Esophagus squamous epithelium (tissue), 5 donors: ENCODE measurements around the gene MPND. TPM values are rescaled to one million over a fixed set of nuclear protein-coding genes. Genes with fewer than 3 reads are reported as not detected.

Experiments used
- DNase-seq: peaks from one replicate; lab custom pipeline; 2025; lab: John Stamatoyannopoulos, UW
- H3K27ac ChIP-seq, 4 donors: fragments of 200-600 bp; sonication (generic); one replicate each; pipeline ENCODE4 v1.5.1; 2016 to 2019; ENCODE audit warnings: mild to moderate bottlenecking in 1 of 4
- H3K27me3 ChIP-seq, 4 donors: fragments of 200-600 bp; sonication (generic); 1 replicate in 3 of 4; 2 replicates in 1 of 4; pipeline versions ENCODE4 v1.5.1 to v1.6.0; 2017 to 2021; ENCODE audit warnings: antibody characterized with exemption in 1 of 4
- H3K36me3 ChIP-seq, 3 donors: fragments of 200-600 bp; sonication (generic); one replicate each; pipeline ENCODE4 v1.5.1; 2016 to 2019
- H3K4me1 ChIP-seq, 3 donors: fragments of 200-600 bp; sonication (generic); one replicate each; pipeline ENCODE4 v1.5.1; 2017 to 2019
- H3K4me3 ChIP-seq, 4 donors: fragments of 200-600 bp; sonication (generic); 1 replicate in 3 of 4; 2 replicates in 1 of 4; pipeline ENCODE4 v1.5.1; 2016 to 2019; ENCODE audit warnings: mild to moderate bottlenecking in 2 of 4, moderate library complexity in 1 of 4
- H3K9me3 ChIP-seq, 3 donors: fragments of 200-600 bp; sonication (generic); one replicate each; pipeline ENCODE4 v1.5.1; 2016 to 2019
- CTCF ChIP-seq, 6 experiments: fragments of 450-650 bp in 4 of 6; fragments of 200-600 bp in 2 of 6; sonication (generic) in 2 of 6; IDR thresholded peaks; one replicate each; pipeline ENCODE4 v1.5.1; 2016 to 2019; ENCODE audit warnings: antibody characterized with exemption in 6 of 6, mild to moderate bottlenecking in 4 of 6, moderate library complexity in 4 of 6
- POLR2A ChIP-seq, 4 donors: fragments of 450-650 bp; IDR thresholded peaks; one replicate each; pipeline ENCODE4 v1.6.1; 2017; ENCODE audit warnings: antibody characterized with exemption in 4 of 4, mild to moderate bottlenecking in 4 of 4, moderate library complexity in 3 of 4
- WGBS, 2 donors: methylation state at CpG; one replicate each; pipeline ENCODE4 v1.1.5; 2018; 5-methylcytosine and 5-hydroxymethylcytosine counted together
- intact Hi-C: fragments of 100-400 bp; cut with DNase I; formaldehyde crosslinking; loops from one replicate; pipeline ENCODE4 v1.15.0; 2022
- total RNA-seq, 4 donors: library from RNA; depleted of rRNA; stranded (reverse); fragments of >200 nt; gene quantifications; one replicate each; pipeline ENCODE4 v1.1.0, GENCODE V29; 2016
- donor health status: DM: yes; HTN: yes; CAD: no.

Gene MPND
- total RNA-seq, 4 donors from 2014 or later, result 2.5 to 11.1 (median 6.5) TPM

GRCh38 chr19:4371247-4372164 lies 28.1 kb downstream of the MPND start:
- Histone ChIP-seq H3K36me3 (peaks cover 0 to 43% (median 6%) of the 10 kb centered on the region in 3 donors), H3K4me3 (no peak overlapping the region), H3K9me3 (no peaks in the 10 kb centered on the region), H3K27me3 (no peaks in the 10 kb centered on the region), H3K27ac (peak overlapping the region; percentile 89 to 97 (median 92)), H3K4me1 (peaks cover 80 to 96% (median 87%) of the 10 kb centered on the region in 3 donors)
- WGBS, 2 donors, result 72 to 86% methylated on average over 22 to 28 of the region's 31 CpGs
- intact Hi-C loops, result no loop called here
- TF ChIP-seq POLR2A (IDR thresholded peaks at IDR 0.05) (no peak), CTCF (IDR thresholded peaks at IDR 0.05) (no peak)
- no peak for DNase-seq

DNA sequence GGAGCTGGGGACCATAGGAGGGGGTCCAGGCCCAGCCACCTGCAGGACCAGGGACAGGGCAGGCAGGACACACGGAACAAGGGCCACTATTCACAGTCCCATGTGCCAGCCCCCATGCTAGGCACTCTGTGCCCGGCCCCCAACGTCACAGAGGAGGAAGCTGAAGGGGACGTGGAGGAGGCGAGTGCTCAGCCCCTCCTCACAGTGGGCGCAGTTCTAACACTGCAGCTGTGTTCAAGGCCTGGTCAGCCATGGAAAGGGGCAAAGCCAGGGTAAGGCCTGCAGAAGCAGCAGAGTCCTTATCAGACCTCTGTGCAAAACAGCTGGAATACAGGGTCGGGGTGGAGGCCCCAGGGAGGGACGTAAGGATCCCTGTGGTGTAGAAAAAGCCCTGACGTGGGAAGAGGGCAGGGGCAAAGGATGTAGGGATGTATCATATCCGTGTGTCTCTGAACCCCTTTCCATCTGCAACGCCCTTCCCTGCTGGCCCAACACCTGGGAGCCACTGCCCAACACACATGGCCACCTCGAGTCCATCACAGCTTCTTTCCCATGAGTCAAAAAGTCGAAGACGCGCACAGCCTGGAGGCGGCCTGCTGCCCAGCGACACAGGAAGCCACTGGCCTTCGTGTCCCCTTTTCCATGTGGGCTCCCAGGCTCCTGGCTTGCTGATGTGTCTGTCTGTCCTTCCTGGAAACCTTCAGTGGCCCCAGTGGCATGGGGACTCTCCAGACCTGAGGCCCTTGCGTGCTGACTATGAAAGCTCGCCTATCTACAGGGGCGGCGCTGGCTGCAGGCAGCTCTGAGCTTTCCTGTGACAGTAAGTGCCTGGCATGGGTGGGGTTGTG lies 29.0 kb downstream of the MPND start:
- intact Hi-C loops, result no loop called here
- no peak for TF ChIP-seq CTCF (IDR thresholded peaks at IDR 0.05)
- TF ChIP-seq POLR2A (IDR thresholded peaks at IDR 0.05), result no peak
- H3K4me3 ChIP-seq, result no peak overlapping the region

GRCh38 chr19:4373013-4373367 lies 29.6 kb downstream of the MPND start:
- DNase-seq, result no peak
- H3K9me3 ChIP-seq, result no peaks in the 10 kb centered on the region
- intact Hi-C loops, result no loop called here
- H3K36me3 ChIP-seq, result peaks cover 0 to 28% (median 0%) of the 10 kb centered on the region in 3 donors
- peaks cover 93 to 100% (median 99%) of the 10 kb centered on the region in 3 donors for H3K4me1 ChIP-seq
- H3K27me3 ChIP-seq, result no peaks in the 10 kb centered on the region
- 78 to 84% methylated on average over 7 of the region's 8 CpGs for WGBS, 2 donors
- H3K4me3 ChIP-seq, result no peak overlapping the region
- no peak for TF ChIP-seq POLR2A (IDR thresholded peaks at IDR 0.05)
- no peak for TF ChIP-seq CTCF (IDR thresholded peaks at IDR 0.05)
- H3K27ac ChIP-seq, result peak overlapping the region; percentile 92 to 97 (median 92)

More for the DNA sequence above, 29.0 kb downstream of the MPND start:
- 78 to 95% methylated on average over 13 to 14 of the region's 22 CpGs for WGBS, 2 donors
- peaks cover 88 to 100% (median 96%) of the 10 kb centered on the region in 3 donors for H3K4me1 ChIP-seq
- no peaks in the 10 kb centered on the region for H3K27me3 ChIP-seq
- no peak for DNase-seq
- H3K36me3 ChIP-seq, result peaks cover 0 to 34% (median 3%) of the 10 kb centered on the region in 3 donors
- no peaks in the 10 kb centered on the region for H3K9me3 ChIP-seq
- H3K27ac ChIP-seq, result peak overlapping the region; percentile 92 to 97 (median 92)

GRCh38 chr19:4373601-4374497 lies 30.5 kb downstream of the MPND start:
- DNase-seq, result no peak
- no peaks in the 10 kb centered on the region for H3K27me3 ChIP-seq
- TF ChIP-seq POLR2A (IDR thresholded peaks at IDR 0.05), result no peak
- TF ChIP-seq CTCF (IDR thresholded peaks at IDR 0.05), result no peak
- WGBS, 2 donors, result 57 to 64% methylated on average over 6 to 21 of the region's 25 CpGs
- no peaks in the 10 kb centered on the region for H3K9me3 ChIP-seq
- H3K36me3 ChIP-seq, result peaks cover 0 to 25% (median 0%) of the 10 kb centered on the region in 3 donors
- H3K4me1 ChIP-seq, result peaks cover 87 to 100% (median 99%) of the 10 kb centered on the region in 3 donors
- peak overlapping the region; percentile 92 to 97 (median 92) for H3K27ac ChIP-seq
- intact Hi-C loops, result no loop called here
- peak overlapping the region in 2 of 4 donors; percentile 30 to 45 for H3K4me3 ChIP-seq
